ES-I3 (cell line): ENCODE data around the gene ADAM8.

ENCODE experiments used
- H3K36me3 ChIP-seq: 2 replicates; pipeline ENCODE4 v1.6.1; 2013; ENCODE audit warnings: mild to moderate bottlenecking, low read length, control low read depth, moderate library complexity; ENCODE audit not compliant: insufficient read depth
- H3K4me1 ChIP-seq: 2 replicates; pipeline ENCODE4 v1.6.1; 2013; ENCODE audit warnings: mild to moderate bottlenecking, control low read depth, low read length; ENCODE audit not compliant: insufficient read depth
- H3K9ac ChIP-seq: 2 replicates; pipeline ENCODE4 v1.6.1; 2013; ENCODE audit warnings: low read depth, mild to moderate bottlenecking, low read length, moderate library complexity
- H3K9me3 ChIP-seq: 2 replicates; pipeline ENCODE4 v1.6.1; 2013; ENCODE audit warnings: mild to moderate bottlenecking, low read length, moderate library complexity; ENCODE audit not compliant: control insufficient read depth, insufficient read depth

ADAM8 gene

DNA sequence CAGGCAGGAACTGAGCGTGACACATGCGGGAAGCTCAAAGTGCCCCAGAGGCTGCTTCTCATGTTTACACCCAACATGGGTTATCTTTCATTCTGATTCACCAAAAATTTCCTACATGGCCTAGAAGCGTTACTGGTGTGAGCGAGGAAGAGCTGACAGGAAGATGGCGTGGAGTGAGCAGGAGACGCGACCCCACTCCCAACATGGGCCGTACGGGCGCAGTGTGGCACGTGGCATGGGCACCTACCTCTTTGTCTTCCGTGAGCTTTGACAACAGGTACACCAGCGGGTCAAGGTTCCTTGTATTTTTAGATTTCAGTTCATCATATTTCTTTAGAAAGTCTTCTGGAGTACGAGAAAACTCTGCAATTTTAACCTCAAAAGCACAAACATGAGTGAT is 23.1 kb upstream of the ADAM8 start:
- Histone ChIP-seq H3K9ac (no peak overlapping the region), H3K36me3 (peaks cover 25% of the 10 kb centered on the region), H3K9me3 (no peaks in the 10 kb centered on the region), H3K4me1 (no peaks in the 10 kb centered on the region)

DNA sequence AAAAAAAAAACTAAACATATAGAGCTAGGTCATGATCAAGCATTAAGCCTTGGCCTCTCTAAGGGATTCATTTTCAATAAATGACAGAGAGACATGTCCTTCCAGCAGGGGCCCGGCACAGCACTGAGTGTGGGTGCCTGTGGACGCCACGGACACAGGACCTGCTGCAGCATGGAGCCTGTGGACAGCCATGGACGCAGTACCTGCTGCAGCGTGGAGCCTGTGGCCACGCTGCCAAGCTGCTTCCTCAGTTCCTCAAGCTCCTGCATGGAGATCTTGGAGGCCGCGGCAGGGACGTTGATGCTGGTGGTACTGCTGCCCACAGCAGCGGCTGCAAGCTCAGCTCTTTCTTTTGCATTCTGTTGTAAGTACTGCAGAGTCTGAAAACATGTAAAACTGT is 22.6 kb upstream of the ADAM8 start:
- H3K36me3 ChIP-seq = peaks cover 25% of the 10 kb centered on the region
- H3K9ac ChIP-seq = no peak overlapping the region
- H3K9me3 ChIP-seq = no peaks in the 10 kb centered on the region
- H3K4me1 ChIP-seq = no peaks in the 10 kb centered on the region

DNA sequence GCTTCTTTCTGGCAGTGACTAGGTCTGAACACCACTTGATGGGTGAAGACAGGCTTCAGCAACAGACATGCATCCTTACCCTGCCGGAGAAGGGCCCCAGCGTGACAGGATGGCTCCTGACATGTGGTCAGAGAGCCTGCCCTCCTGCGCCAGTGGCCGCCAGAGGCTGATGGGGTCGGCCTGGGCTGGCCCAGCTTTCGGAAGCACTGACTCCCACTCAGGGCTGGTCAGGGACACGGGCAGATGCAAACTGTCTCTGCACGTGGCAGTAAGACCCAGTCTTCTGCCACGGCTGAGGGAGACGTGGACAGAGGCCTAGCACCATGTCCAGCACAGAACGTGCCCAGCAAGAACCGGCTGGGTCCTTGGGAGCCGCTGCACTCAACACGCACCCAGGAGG is 21.8 kb upstream of the ADAM8 start:
- Histone ChIP-seq H3K9ac (no peak overlapping the region), H3K36me3 (peaks cover 25% of the 10 kb centered on the region), H3K4me1 (no peaks in the 10 kb centered on the region), H3K9me3 (no peaks in the 10 kb centered on the region)

DNA sequence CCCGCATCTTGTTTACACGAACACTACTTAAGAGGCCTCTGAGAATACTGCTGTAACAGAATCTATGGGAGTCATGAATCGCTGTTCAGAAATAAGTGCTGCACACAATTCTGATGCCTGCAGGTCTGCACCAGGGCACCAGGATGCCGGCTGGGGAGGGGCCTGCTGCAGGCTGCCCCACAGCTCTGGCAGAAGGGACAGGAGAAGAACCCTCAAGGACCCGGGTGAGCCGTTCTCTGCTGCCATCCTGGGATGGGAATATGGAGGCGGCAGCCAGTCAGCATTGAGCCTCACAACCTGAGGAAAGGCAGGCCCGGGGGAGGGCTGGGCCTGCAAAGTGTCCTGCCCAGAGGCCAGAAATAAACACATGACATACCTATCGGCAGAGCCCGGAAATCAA is 20.8 kb upstream of the ADAM8 start:
- no peaks in the 10 kb centered on the region for H3K4me1 ChIP-seq

DNA sequence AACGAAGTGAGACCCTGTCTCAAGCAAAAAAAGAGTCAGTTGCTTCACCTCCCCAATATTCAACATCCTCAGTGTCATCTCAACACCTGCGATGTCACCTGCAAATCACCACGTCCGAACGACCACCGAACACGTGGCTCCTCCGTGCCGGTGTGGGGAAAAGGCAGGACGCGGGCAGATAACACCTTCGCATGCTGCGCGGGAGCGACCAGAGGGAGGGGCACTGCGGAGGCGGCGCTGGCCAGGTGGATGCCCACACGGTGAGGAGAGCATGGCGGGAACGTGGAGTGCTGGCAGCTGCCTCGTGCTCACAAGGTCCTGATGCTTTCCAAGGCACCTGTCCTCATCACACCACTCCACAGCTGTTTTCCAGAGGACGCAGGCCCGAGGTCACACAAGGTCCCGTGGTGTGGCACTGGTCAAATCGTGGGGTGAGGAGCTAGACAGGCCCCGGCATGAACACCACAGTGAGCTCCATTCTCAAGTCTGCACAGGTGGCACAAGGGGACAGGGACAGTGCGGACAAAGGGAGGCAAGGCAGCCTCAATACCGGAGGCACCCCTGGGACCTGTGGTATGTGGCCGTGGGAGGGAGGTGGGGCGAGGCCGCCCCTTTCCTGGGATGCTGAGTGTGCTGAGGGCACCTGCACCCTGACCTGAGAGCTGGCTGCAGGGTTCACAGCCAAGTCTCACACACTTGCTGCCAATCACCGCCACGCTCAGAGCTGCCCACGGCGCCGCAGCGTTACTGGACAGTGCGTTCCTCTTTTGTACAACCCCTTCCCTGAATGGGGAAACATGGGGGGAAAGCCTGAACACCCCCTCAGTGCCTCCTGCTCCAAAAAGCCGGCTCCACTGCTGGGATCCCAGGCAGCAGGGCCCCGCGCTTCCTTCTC is 19.0 kb upstream of the ADAM8 start:
- Histone ChIP-seq H3K4me1 (no peaks in the 10 kb centered on the region), H3K9ac (no peak overlapping the region), H3K9me3 (no peaks in the 10 kb centered on the region), H3K36me3 (peaks cover 29% of the 10 kb centered on the region)

More for the DNA sequence above, 20.8 kb upstream of the ADAM8 start:
- H3K9ac ChIP-seq = no peak overlapping the region
- H3K9me3 ChIP-seq = no peaks in the 10 kb centered on the region
- H3K36me3 ChIP-seq = peaks cover 29% of the 10 kb centered on the region

DNA sequence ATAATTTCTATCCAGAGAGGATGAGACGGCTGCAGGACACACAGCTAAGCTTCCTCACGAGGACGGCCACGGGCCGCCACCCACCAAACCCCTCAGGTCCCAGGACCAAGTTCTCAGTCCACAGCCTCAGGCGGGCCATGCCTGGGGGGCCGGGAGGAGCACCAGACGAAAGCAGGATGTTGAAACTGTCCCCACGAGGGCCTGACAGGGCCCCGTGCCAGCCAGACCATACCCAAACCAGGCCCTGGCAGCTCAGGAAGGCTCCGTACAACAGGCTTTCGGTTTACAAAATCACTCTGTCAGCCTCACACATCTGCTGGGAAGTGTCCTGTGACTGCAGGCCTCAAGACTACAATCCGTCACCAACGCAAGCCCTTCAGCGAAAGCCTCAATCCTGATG is 17.5 kb upstream of the ADAM8 start:
- no peaks in the 10 kb centered on the region for H3K9me3 ChIP-seq
- H3K4me1 ChIP-seq = no peaks in the 10 kb centered on the region
- H3K36me3 ChIP-seq = peaks cover 19% of the 10 kb centered on the region
- no peak overlapping the region for H3K9ac ChIP-seq

DNA sequence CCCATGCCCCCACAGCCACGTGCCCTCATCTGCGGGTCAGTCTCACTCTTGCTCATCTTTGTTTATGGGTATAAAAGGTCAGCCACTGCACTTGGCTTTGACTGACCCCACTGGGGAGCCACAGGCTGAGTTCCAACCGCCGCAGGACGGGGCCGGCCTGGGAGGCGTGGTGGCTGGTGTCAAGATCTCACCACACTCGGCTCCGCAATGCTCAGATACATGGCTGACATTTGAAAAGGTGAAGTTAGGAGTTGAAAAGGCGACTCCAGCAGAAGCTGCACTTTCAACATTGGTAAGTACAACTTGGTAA is 17.1 kb upstream of the ADAM8 start:
- H3K9ac ChIP-seq = no peak overlapping the region
- H3K36me3 ChIP-seq = peaks cover 19% of the 10 kb centered on the region
- H3K9me3 ChIP-seq = no peaks in the 10 kb centered on the region
- no peaks in the 10 kb centered on the region for H3K4me1 ChIP-seq

DNA sequence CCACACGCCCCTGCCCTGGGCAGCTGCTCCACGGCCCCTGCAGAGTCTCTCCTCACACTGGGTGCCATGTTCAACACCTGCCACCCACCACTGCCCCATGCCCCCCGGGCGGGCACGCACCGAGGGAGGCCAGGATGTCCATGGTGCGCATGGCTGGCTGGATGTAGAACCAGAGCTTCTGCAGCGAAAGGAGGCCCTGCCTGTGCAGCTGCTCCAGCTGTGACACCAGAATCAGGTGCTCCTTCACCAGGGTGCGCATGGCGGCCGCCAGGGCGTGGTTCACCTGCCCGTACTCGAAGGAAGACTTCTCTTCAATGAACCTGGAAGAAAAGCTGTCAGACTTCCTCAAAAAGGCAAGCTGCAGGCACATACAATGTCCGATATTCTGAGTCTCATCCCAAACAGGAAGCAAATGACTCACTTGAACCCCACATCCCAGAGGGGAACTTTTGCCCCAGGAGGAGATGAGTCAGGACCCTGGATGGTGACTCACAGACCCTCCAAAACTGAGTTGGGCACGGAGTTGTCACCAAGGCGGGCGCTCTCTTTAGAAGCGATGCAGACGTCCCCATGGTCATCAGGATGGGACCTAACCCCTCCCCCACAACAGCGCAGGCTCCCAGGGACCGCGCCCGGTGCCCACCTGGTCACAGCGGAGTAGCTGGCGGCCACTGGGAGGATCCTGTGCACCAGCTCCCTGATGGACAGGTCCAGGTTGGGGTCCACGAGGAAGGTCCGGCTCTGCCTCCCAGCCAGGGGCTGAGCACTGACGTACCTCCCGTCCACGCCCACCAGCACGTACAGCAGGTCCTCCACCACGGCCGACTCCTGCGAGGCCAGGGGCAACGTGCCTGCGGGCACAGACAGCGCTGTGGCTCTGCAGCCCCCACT is 16.5 kb upstream of the ADAM8 start:
- no peak overlapping the region for H3K9ac ChIP-seq
- H3K4me1 ChIP-seq = no peaks in the 10 kb centered on the region
- peaks cover 18% of the 10 kb centered on the region; the same call in 1 of the 2 replicates for H3K36me3 ChIP-seq
- H3K9me3 ChIP-seq = no peaks in the 10 kb centered on the region

DNA sequence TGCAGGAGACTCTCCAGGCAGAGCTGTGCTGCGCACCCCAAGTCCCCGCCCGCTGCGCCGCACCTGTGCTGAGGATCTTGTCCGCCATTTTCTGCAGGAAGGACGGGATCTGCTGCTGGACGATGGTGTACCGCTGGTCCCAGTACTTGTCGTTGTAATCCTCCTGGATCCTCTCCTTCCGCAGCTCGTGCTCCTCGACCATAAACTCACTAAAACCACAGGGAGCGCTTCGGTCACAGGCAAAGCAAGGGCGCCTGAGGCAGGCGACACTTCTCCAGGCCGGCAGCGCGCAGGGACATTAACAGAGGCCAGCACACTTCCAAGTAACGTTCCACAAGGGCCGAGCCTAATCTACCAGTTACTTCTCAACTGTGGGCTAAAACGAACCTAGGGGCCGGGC is 13.1 kb upstream of the ADAM8 start:
- no peak overlapping the region for H3K9ac ChIP-seq
- no peaks in the 10 kb centered on the region for H3K9me3 ChIP-seq
- H3K36me3 ChIP-seq = peaks cover 13% of the 10 kb centered on the region
- H3K4me1 ChIP-seq = no peaks in the 10 kb centered on the region

DNA sequence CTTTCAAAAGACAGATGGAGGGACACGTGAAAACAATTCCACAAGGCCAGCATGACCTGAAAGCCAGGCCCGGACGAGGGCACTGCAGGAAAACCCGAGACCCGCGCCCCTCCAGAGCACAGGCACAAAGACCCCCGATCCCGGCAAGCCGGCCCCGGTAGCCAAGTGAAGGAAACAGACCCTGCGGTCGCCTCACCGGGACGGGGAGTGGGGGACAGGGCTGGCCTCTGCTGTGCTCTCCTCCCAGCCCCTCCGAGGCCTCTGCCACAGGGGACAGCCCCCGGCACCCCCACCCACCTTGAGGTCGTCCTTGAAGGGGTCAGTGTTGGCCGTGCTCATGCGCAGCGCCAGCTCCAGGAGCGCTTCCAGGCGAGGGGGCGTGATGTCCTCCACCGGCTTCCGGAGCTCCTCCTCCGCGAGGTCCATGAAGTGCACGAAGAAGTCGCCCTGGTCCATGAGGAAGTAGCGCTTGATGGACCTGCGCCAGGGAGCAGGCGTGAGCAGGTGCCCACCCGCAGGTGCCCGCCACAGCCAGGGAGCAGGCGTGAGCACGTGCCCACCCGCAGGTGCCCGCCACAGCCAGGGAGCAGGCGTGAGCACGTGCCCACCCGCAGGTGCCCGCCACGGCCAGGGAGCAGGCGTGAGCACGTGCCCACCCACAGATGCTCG is 11.3 kb upstream of the ADAM8 start:
- Histone ChIP-seq H3K9ac (no peak overlapping the region), H3K36me3 (peaks cover 13% of the 10 kb centered on the region), H3K9me3 (no peaks in the 10 kb centered on the region), H3K4me1 (no peaks in the 10 kb centered on the region)

DNA sequence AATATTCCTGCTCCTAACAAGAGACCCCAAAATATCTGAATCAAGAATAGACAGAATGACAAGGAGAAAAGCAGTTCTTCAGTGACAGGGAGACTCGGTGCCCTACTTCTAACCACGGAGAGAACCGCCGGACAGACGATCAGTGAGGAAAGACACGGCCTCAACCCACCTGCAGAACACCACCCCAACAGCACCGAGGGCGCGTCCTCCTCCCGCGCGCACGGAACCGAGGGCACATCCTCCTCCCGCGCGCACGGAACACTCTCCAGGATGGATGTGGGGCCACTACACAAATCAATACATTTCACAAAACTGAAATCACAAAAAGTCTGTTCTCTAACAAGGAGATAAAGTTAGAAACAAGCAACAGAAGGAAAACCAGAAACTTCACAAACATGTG is 9.7 kb upstream of the ADAM8 start:
- peaks cover 7% of the 10 kb centered on the region for H3K36me3 ChIP-seq

DNA sequence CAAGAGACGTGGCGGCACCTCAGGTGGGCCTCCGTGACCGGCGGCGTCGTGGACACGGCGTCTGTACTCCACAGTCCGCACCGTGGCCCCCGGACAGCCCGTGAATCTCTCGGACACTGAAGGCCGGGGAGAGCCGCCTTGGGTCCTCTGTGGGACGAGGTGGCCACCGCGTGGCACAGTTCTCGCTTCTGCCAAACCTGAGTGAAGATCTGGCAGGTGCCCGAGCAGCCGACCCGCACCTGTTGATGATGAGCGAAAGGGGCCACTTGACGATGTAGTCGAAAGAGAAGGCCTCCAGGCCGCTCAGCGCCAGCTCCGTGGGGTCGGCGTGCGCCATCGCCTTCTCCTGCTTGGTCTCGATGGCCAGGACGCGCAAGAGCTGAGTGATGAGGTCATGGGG is 8.5 kb upstream of the ADAM8 start:
- Histone ChIP-seq H3K36me3 (peaks cover 5% of the 10 kb centered on the region), H3K9ac (no peak overlapping the region), H3K4me1 (no peaks in the 10 kb centered on the region), H3K9me3 (no peaks in the 10 kb centered on the region)

More for the DNA sequence above, 9.7 kb upstream of the ADAM8 start:
- no peak overlapping the region for H3K9ac ChIP-seq
- no peaks in the 10 kb centered on the region for H3K4me1 ChIP-seq
- no peaks in the 10 kb centered on the region for H3K9me3 ChIP-seq

DNA sequence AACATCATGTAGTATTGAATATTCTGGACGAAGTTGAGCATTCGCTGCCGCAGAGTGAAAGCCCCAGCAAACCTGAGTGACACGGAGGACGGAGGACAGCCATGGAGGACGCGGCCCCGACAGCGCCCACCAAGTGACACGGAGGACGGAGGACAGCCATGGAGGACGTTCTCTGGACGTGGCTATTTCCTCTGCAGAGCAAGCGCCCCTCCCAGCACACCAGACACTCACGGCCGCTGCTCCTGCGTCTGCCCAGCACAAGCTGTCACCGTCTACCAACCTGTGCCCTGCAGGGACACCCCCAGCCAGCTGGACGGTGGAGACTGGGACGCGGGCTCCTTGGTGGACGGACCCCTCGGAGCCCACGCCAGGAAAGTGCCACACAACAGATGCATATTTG is 7.3 kb upstream of the ADAM8 start:
- Histone ChIP-seq H3K9ac (no peak overlapping the region), H3K4me1 (no peaks in the 10 kb centered on the region), H3K36me3 (peaks cover 9% of the 10 kb centered on the region), H3K9me3 (no peaks in the 10 kb centered on the region)

DNA sequence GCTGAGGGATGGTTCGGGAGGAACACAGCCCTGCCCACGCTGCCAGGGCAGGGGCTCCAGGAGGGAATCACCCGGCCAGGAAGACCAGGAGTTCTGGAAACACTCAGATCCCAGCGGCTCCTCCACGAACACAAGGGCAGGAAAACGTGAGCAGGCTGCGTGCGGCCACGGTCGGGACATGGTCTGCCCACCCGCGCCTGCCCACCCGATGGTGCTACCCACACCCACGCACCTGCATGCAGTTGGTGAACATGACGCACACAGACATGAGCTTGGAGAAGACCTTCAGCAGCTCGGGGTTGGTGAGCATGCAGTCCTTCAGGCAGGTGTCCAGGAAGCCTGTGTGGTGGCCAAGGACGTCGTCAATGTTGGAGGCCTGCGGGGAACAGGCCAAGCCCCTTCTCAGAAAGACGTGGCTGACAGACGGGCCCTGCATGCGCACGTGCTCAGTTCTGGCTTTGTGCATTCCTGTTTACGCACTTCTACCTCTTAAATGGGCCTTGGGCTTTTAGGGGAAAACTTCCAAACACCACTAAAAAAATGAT is 6.2 kb upstream of the ADAM8 start:
- Histone ChIP-seq H3K36me3 (peaks cover 4% of the 10 kb centered on the region), H3K9me3 (no peaks in the 10 kb centered on the region), H3K9ac (no peak overlapping the region), H3K4me1 (no peaks in the 10 kb centered on the region; the same call in 1 of the 2 replicates)
